Adrenal gland (tissue), 5 donors: Measurements from ENCODE around the gene GRM3.

ENCODE experiments used
- POLR2A ChIP-seq, 2 donors: fragments of 450-650 bp; IDR thresholded peaks; one replicate each; pipeline ENCODE4 v1.6.1; 2017; ENCODE audit warnings: antibody characterized with exemption in 2 of 2, mild to moderate bottlenecking in 2 of 2, moderate library complexity in 1 of 2
- TF ChIP-seq, protein P1 (sequence below), 6 experiments: fragments of 450-650 bp in 4 of 6; fragments of 200-600 bp in 2 of 6; sonication (generic) in 1 of 6; IDR thresholded peaks; 1 replicate in 5 of 6; 2 replicates in 1 of 6; pipeline versions ENCODE4 v1.5.1 to v1.8.0; 2016 to 2021; ENCODE audit warnings: antibody characterized with exemption in 6 of 6, mild to moderate bottlenecking in 2 of 6, moderate library complexity in 1 of 6
- donor health status: DM: no; HTN: no; CAD: no.

DNA sequence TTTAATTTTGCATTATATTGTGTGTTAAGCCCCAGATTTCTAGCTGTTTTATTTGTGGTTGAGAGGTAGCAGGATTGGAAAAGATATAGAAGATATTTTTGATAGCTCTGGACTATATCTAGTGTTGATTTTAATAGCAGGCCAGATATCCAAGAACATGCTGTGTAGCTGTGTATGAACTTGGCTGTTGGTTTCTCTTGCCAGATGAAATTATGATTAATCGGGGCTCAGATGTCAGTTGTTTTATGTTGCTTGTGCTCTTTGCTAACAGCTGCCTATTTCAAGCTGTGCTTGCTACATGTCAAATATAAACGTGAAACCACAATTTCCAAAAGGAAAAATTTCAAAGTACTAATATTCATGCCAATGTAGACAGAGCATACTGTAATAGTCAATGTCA, 141.1 kb downstream of the GRM3 start:
- TF ChIP-seq, protein P1, sequence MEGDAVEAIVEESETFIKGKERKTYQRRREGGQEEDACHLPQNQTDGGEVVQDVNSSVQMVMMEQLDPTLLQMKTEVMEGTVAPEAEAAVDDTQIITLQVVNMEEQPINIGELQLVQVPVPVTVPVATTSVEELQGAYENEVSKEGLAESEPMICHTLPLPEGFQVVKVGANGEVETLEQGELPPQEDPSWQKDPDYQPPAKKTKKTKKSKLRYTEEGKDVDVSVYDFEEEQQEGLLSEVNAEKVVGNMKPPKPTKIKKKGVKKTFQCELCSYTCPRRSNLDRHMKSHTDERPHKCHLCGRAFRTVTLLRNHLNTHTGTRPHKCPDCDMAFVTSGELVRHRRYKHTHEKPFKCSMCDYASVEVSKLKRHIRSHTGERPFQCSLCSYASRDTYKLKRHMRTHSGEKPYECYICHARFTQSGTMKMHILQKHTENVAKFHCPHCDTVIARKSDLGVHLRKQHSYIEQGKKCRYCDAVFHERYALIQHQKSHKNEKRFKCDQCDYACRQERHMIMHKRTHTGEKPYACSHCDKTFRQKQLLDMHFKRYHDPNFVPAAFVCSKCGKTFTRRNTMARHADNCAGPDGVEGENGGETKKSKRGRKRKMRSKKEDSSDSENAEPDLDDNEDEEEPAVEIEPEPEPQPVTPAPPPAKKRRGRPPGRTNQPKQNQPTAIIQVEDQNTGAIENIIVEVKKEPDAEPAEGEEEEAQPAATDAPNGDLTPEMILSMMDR (IDR thresholded peaks at IDR 0.05) = no peak
- no peak for TF ChIP-seq POLR2A (IDR thresholded peaks at IDR 0.05)
